NCI-H2196 (cell line): ENCODE data around the gene CCNYL1.

Experiments used
- DNase-seq: peaks from one replicate; lab custom pipeline; 2025; ENCODE audit not compliant: unreplicated experiment; lab: John Stamatoyannopoulos, UW

The CCNYL1 gene

DNA sequence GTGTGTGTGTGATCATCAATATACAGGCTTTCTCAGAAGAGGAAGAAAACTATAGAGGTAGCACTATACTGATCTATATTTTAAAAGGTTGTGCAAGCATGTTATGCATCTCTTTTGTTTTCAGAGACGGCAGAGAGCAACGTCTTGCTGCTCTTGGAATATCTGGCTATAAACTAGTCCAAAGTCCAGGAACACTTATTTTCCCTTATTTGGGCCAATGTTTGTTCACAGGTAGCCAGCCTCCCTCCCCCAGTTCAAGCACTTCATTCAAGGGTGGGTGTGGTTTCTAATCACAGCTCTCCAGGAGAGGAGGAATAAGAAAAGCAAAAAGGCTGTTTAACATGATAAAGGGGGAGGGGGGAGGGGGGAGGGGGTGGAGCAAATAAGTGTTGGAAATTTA lies 54.1 kb downstream of the CCNYL1 start:
- peak; percentile 35 for DNase-seq

- no peak for DNase-seq
Observed at GRCh38 chr2:207766041-207766551, 54.7 kb downstream of the CCNYL1 start.

DNA sequence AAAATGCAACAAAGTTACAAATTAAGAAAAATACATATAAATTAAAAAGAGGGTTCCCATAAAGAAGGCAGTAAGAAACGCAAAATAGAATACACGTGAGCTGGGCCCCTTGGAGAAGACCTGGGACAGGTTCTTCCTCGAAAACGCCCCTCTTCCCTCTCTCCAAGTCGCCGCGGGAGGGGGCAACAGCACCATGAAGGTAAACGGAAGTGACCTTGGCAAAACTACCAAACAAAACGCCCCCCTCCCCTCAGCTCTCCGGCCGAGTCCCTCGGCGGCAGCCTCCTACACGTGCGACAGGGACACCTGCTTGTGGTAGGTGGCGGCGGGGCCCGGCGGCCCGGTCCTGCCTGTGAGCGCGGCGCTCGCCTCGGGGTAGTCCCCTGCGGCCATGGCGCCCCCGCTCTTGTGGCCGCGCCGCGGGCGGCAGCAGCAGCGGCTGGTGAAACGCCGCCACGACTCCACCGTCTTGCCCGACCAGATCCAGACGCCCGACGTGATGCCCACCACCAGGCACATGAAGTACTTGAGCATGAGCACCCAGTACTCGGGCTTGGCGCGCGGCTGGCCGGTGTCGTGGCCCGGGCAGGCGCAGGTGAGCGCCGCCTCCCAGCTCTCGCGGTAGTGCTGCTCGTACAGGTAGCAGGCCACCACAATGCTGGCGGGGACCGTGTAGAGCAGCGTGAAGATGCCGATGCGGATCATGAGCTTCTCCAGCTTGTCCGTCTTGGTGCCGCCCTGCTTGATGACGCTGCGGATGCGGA lies 55.4 kb downstream of the CCNYL1 start:
- no peak for DNase-seq

DNA sequence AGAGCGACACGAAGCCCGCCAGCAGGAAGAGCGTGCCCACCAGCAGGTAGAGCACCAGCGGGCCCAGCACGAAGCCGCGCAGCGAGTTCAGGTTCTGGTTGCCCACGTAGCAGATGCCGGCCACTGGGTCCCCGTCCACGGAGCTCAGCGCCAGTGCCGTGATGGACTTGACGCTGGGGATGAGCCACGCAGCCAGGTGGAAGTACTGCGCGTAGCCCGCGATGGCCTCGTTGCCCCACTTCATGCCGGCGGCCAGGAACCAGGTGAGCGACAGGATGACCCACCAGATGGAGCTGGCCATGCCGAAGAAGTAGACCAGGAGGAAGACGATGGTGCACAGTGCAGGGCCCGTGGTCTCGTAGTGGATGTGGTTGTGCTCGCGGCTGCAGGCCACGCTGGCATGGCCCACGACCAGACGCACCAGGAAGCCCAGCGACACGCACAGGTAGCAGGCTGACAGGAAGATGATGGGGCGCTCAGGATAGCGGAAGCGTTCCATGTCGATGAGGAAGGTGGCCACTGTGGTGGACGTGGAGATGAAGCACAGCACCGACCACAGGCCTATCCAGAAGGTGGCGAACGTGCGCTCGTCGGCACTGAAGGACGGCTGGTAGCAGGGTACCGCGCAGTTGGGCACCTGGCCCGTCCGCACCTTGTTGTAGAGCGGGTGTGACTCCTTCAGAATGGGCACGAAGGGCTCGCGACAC lies 56.2 kb downstream of the CCNYL1 start:
- DNase-seq, result no peak

- no peak for DNase-seq
Observed at GRCh38 chr2:207768168-207768865, 56.9 kb downstream of the CCNYL1 start.

DNA sequence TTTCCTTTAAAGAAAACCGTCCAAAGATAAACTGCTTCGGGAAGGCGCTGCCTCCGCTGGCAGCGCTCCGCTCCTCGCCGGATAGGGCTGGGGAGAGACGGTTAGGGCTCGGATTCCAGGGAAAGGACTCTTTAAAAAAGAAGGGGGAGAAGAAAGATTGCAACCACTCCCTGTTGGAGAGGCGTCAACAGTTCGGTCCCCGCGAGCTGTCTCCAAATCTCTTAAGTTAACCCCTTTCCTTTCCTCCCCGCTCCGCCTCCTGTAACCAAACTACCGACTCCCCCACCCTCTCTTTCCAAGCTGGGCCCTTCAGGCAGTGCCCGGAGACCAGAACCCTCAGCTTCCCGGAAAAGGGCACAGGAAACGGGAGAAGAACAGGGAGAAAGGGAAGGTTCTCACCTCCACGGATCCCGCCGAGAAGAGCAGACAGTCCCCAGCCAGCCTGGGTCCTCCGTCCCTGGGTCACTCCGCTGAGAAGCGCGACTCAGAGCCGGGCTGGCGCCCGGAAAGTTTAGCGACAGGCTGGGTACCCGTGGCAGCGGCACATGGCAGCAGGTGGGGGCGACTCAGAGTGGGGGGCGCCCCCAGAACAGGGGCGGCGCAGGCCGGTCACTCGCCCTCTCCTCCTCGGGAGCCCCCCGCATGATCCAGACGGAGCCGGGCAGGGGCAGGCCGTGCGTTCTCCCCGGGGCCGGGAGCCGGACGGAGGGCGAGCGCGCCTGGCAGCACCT lies 57.6 kb downstream of the CCNYL1 start:
- DNase-seq, result no peak

- DNase-seq, result no peak
Observed at GRCh38 chr2:207770602-207771404, 59.4 kb downstream of the CCNYL1 start.

DNA sequence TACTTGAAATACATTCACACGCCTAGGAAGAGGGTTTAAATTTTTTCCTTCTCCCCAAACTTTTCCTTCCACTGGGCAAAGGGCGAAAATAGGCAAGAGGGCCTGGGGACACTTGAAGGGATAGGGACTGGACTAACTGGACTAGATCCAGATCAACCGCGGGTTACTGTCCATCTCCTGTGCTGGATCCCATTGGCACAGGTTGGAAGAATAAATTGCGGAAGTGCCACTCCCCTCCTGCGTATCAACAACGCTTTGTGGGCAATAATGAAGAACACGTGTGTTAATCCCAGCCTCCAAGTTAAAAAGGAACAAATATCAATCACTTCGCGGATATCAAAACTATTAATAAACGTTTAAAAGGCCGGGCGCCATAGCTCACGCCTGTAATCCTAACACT lies 60.0 kb downstream of the CCNYL1 start:
- DNase-seq, result no peak

- peak; percentile 22 for DNase-seq
Observed at GRCh38 chr2:207772081-207772843, 60.8 kb downstream of the CCNYL1 start.

GRCh38 chr2:207772844-207773205 lies 61.4 kb downstream of the CCNYL1 start:
- DNase-seq, result no peak

- no peak for DNase-seq
Observed at GRCh38 chr2:207775473-207775872, 64.0 kb downstream of the CCNYL1 start.

GRCh38 chr2:207777124-207777523 lies 65.7 kb downstream of the CCNYL1 start:
- no peak for DNase-seq

- no peak for DNase-seq
Observed at GRCh38 chr2:207778298-207778882, 67.0 kb downstream of the CCNYL1 start.

GRCh38 chr2:207779523-207779922 lies 68.1 kb downstream of the CCNYL1 start:
- DNase-seq, result no peak

DNA sequence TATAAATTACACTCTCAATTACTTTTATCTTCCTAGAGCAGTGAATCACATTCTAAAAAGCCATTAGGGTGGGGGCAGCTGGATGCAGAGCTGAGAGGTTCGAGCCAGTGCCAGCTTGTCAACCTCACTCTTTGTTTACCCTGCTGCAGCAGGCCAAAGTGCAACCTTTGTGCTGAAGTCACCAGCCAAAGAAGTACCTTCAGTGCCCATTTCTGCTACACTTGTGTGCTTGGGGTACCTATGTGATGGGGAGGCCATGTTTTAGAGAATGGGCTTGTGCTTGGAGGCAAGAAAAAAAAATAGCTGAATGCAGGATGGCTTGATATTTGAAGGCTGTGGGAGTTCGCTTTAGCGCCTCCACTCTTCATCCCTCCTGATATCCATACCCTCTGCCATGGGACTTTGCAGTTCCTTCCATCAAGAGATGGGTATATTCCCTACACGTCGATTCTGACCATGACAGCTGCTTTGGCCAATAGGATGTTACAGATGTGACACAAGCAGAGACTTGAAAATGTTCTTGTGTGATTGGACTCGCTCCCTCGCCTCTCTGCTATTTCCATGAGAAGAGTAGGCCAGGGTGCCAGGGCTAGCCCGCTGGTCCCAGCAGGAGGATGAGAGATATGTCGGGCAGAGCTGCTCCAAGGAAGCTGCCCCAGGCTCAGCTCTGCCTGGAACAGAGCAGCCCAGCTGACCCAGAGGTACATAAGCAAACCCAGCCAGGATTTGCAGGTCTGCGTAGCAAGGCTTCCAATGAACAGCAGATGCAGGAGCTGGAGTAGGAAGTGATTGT lies 71.0 kb downstream of the CCNYL1 start:
- DNase-seq, result no peak

GRCh38 chr2:207783514-207783913 lies 72.1 kb downstream of the CCNYL1 start:
- no peak for DNase-seq

- no peak for DNase-seq
Observed at GRCh38 chr2:207784898-207785297, 73.5 kb downstream of the CCNYL1 start.

GRCh38 chr2:207787017-207787416 lies 75.6 kb downstream of the CCNYL1 start:
- DNase-seq, result no peak
